Ureter (tissue), 1 donor: ENCODE data around the gene SFXN5. TPM values are rescaled to one million over a fixed set of nuclear protein-coding genes. Genes with fewer than 3 reads are reported as not detected.

Experiments used
- DNase-seq: peaks from one replicate; pipeline ENCODE4 v3.0.0-alpha.2; 2020; ENCODE audit warnings: low spot score
- total RNA-seq: library from RNA; stranded (reverse); gene quantifications from one replicate; pipeline ENCODE4 v1.2.4, GENCODE V29; 2023
- donor health status: DM: yes; HTN: yes; CAD: no.

SFXN5 gene
- total RNA-seq, 1 donor from 2014 or later, result 28.6 TPM

DNA sequence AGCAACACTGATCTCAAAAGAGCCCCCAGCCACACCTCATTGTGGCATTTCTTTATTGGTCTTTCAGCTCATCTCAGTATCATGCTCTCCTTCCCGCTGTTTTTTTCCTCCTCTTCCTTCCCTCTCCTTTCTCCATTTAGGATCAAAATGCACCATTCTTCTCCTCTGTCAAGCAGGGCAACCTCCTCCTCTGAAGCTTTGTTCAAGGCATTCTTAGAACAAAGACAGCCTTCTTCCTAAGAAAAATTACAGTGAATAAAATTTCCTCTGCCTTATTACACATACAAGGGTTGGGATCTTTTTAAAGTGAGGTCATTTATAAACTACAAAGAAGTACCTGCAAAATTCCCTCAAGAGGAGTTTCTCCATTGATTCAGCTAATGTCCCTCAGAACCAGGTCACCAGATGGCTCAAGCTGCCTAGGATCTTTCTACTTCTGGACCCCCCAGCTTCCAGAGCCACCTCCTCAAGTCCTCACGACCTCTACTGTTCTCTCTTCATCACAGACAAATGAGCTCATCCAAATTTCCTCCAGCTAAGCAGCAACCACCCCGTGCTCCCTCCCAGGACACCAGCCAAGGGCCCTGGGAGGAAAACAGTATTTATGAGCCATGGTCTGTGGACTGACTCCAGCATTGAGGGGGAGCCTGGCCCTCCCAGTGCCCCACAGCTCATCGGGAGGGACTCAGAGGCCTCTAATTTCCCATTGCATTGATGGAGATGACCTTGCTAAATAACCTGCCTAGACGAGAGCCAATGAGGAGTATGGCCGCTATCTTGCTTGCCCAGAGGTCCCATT is 18.0 kb downstream of the SFXN5 start:
- DNase-seq, result no peak

DNA sequence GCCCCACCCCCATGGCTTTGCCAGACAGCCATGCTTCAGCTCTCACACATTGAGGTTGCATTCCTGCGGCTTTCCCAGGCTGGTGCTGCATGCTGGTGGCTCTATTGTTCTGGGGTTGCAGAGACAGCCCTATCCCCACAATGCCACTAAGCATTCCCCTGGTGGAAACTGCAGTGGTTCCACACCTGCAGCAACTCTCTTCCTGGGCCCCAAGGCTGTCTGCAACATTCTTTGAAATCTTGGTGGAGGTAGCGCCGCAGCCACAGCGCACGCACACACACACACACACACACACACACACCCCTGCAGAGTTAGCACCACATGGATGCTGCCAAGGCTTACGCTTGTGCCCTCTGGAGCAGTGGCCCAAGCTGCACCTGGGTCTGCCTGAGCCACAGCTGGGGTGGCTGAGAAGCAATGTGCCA is 21.4 kb downstream of the SFXN5 start:
- DNase-seq, result no peak

- no peak for DNase-seq
Observed at GRCh38 chr2:73043929-73044832, 27.3 kb downstream of the SFXN5 start.

- no peak for DNase-seq
Observed at GRCh38 chr2:73043276-73043675, 28.2 kb downstream of the SFXN5 start.

DNA sequence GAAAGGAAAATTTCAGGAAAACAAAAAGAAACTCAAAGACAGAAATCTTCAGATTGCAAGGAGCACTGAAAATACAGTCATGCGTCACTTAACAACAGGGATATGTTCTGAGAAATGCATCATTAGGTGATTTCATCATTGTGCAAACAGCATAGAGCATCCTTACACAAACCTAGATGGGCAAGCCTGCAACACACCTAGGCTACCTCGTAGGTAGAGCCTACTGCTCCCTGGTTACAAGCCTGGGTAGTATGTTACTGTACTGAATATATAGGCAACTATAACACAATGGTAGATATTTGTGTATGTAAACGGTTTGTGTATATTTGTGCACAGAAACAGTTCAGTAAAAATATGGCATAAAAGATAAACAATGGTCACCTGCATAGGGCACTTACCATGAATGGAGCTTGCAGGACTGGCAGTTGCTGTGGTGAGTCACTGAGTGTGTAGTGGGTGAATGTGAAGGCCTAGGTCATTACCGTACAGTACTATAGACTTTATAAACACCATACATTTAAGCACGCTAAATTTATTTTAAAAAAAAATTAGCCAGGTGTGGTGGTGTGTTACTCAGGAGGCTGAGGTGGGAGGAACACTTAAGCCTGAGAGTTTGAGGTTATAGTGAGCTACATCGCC is 33.4 kb downstream of the SFXN5 start:
- no peak for DNase-seq

- DNase-seq, result no peak
Observed at GRCh38 chr2:73036766-73037165, 34.7 kb downstream of the SFXN5 start.

DNA sequence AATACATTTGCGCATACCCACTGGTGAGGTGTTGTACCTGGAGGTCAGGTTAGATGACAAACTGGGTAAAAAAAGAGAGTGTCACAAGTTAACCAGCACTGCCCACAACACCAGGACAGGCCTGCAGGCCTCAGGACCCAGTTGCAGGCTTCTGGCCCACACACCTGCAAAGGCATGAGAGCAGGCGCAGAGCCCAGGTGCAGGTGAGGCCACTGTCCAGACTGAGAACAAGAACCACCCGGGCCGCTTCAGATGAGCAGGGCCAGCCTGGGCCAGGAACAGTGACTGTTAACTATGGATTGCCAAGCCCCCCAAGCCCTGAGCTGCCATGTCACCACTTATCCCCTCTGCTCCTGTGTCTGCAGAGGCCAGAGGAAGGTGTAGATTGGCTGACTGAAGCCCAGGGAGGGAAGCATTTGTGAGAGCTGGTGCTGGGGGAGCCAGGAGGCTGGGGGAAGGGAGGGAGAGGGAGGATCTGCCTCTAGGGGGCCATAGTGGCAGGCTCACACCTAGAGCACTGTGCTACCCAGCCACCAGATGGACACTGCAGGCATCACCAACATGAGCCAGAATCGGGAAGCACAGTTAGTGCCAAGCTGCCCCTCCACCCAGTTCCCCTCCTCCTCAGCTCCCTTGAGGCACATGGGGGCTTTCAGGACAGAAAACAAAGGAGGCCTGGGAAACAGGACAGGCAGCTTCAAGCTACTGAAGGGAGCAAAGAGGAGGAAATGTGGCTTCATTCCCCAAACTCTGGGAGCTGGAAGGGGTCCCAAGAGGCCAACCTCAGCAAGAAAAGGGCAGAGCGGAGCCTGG is 35.4 kb downstream of the SFXN5 start:
- DNase-seq, result no peak

- no peak for DNase-seq
Observed at GRCh38 chr2:73034661-73035375, 36.7 kb downstream of the SFXN5 start.

GRCh38 chr2:73033766-73034381 is 37.6 kb downstream of the SFXN5 start:
- no peak for DNase-seq

DNA sequence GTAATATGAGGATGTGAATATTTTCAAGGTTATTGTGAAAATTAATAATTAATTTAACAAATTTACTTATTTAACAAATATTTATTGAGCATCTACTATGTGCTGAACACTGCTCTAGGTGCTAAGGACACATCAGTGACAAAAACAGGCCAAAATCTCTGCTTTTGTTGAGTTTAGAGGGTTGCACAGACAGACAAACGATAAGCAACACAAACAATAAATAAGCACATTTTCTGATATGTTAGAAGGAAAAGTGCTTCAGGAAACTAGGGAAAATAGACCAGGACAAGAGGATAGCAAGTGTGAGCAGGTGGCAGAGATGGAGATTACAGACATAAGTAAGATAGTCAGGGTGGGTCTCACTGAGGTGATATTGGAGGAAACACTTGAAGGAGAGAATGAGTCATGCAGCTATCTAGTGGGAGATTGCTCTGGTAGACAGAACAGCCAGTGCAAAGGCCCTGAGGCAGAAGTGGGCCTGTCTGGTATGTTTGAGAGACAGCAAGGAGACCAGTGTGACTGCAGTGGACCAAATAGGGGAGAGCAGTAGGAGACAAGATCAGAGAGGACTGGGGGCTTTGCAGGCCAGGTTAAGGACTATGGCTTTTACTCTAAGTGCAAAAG is 38.3 kb downstream of the SFXN5 start:
- no peak for DNase-seq

- DNase-seq, result no peak
Observed at GRCh38 chr2:73032702-73033097, 38.8 kb downstream of the SFXN5 start.

GRCh38 chr2:73031725-73032701 is 39.5 kb downstream of the SFXN5 start:
- DNase-seq, result no peak

GRCh38 chr2:73031095-73031678 is 40.3 kb downstream of the SFXN5 start:
- DNase-seq, result no peak

DNA sequence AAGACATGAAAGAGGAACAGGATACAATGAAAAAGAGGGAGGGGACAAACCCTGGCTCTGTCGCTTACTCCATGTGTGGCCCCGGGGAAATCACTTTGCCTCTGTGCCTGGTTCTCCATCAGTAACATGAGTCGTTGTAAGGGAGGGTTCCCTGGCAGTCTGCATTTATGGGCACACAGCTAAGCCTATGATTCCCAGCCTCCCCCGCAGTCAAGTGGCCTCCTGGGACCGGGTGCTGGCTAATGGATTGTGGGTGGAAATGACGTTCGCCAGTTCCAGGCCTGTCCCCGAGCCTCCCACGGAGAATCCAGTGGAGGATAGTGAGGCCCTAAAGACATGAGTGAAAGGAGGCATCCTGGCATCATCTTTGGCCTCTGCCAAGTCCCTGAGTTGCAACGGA is 42.7 kb downstream of the SFXN5 start:
- DNase-seq, result no peak

DNA sequence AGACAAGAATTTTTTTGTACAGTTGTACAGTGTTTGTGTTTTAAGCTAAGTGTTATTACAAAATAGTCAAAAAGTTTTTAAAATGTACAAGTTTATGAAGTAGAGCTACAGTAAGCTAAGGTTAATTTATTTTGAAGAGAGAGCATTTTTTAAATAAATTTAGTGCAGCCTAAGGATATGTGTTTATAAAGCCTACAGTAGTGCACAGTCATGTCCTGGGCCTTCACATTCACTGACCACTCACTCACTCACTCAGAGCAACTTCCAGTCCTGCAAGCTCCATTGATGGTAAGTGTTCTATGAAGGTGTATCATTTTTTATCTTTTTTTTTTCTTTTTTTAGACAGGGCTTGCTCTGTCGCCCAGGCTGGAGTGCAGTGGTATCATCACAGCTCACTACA is 44.2 kb downstream of the SFXN5 start:
- no peak for DNase-seq

- no peak for DNase-seq
Observed at GRCh38 chr2:73023497-73023896, 48.0 kb downstream of the SFXN5 start.

GRCh38 chr2:73022024-73022568 is 49.4 kb downstream of the SFXN5 start:
- no peak for DNase-seq
